Stimulated activated CD8-positive, alpha-beta memory T cell treated with anti-CD3 and anti-CD28 coated beads, Interleukin-7, amount 100 ng/mL, for 1 hour (primary cell): Measurements from ENCODE around the gene CLCF1.

Experiments
- DNase-seq, 2 donors: peaks; one replicate each; pipeline ENCODE4 v3.0.0-alpha.2; 2020; ENCODE audit warnings: low read depth in 2 of 2

The CLCF1 gene

GRCh38 chr11:67374571-67375281 is 1.3 kb upstream of the CLCF1 start:
- DNase-seq, result no peak

- peak; percentile 48 to 51 for DNase-seq
These were observed 511 bp upstream of the CLCF1 start for GRCh38 chr11:67373648-67374570.

GRCh38 chr11:67372321-67372992 is 941 bp downstream of the CLCF1 start:
- no peak for DNase-seq

GRCh38 chr11:67371911-67372320 is 1.5 kb downstream of the CLCF1 start:
- no peak for DNase-seq

- no peak for DNase-seq
These were observed 2.0 kb downstream of the CLCF1 start for GRCh38 chr11:67371189-67371910.

GRCh38 chr11:67370351-67371076 is 2.9 kb downstream of the CLCF1 start:
- no peak for DNase-seq

- DNase-seq, result no peak
These were observed 3.6 kb downstream of the CLCF1 start for GRCh38 chr11:67369801-67370284.

- DNase-seq, result no peak
These were observed 4.1 kb downstream of the CLCF1 start for GRCh38 chr11:67369275-67369674.

GRCh38 chr11:67368621-67369020 is 4.8 kb downstream of the CLCF1 start:
- DNase-seq, result no peak

GRCh38 chr11:67367761-67368227 is 5.6 kb downstream of the CLCF1 start:
- DNase-seq, result no peak

GRCh38 chr11:67366961-67367760 is 6.2 kb downstream of the CLCF1 start:
- no peak for DNase-seq

- DNase-seq, result no peak
These were observed 6.9 kb downstream of the CLCF1 start for GRCh38 chr11:67366546-67366945.

- DNase-seq, result no peak
These were observed 7.5 kb downstream of the CLCF1 start for GRCh38 chr11:67365736-67366444.

- no peak for DNase-seq
These were observed 8.3 kb downstream of the CLCF1 start for GRCh38 chr11:67364783-67365722.

GRCh38 chr11:67364169-67364568 is 9.2 kb downstream of the CLCF1 start:
- DNase-seq, result no peak

- no peak for DNase-seq
These were observed 15.3 kb downstream of the CLCF1 start for GRCh38 chr11:67357831-67358670.
